GM20000 (cell line): ENCODE results near the gene C20orf141.
"Not testable (repeated sequence)": the region's sequence is repeated elsewhere in the genome, so short reads cannot be mapped to it uniquely, and the experiment has no call there.

ENCODE experiments used
- DNase-seq: peaks from one replicate; pipeline ENCODE4 v3.0.0; 2012; ENCODE audit warnings: low spot score
- CTCF ChIP-seq: IDR thresholded peaks from 2 replicates; pipeline ENCODE4 v1.5.1; 2012; ENCODE audit warnings: mild to moderate bottlenecking, control low read depth; ENCODE audit errors: extremely low read depth, missing control alignments

The C20orf141 gene

GRCh38 chr20:2807019-2807418, 7.8 kb upstream of the C20orf141 start:
- no peak for TF ChIP-seq CTCF
- DNase-seq = no peak

- DNase-seq = not testable (repeated sequence)
These were observed 6.9 kb upstream of the C20orf141 start for GRCh38 chr20:2807929-2808328.

- DNase-seq = no peak
- TF ChIP-seq CTCF = no peak
These were observed 5.1 kb upstream of the C20orf141 start for GRCh38 chr20:2809690-2810089.

- TF ChIP-seq CTCF = no peak
- no peak for DNase-seq
These were observed 2.6 kb upstream of the C20orf141 start for GRCh38 chr20:2812189-2812588.

- DNase-seq = no peak
- TF ChIP-seq CTCF = no peak
These were observed 711 bp upstream of the C20orf141 start for GRCh38 chr20:2814076-2814475.

GRCh38 chr20:2815242-2815900, 584 bp downstream of the C20orf141 start:
- no peak for TF ChIP-seq CTCF
- DNase-seq = no peak

- DNase-seq = no peak
- TF ChIP-seq CTCF = no peak
These were observed 1.3 kb downstream of the C20orf141 start, which contains the start of gene TMEM239 for GRCh38 chr20:2816030-2816582. TSS of gene TMEM239 (plus strand) at chr20:2816364. CDS start at chr20:2816555, 191 bp downstream.
